OCI-LY3 (cell line): Measurements from ENCODE around the gene ADD1.
"Not testable (repeated sequence)": the region's sequence is repeated elsewhere in the genome, so short reads cannot be mapped to it uniquely, and the experiment has no call there.

Source experiments
- H2AFZ ChIP-seq: fragments of 200-600, 300-600 bp; shearing (Covaris generic); 2 replicates; pipeline ENCODE4 v1.6.0; 2014; ENCODE audit warnings: antibody characterized with exemption, low read depth, low read length
- H3K27ac ChIP-seq: fragments of 200-600, 300-600 bp; sonication (generic); 2 replicates; pipeline ENCODE4 v1.5.1; 2014; ENCODE audit warnings: mild to moderate bottlenecking, low read length, moderate library complexity, mixed read lengths
- H3K27me3 ChIP-seq: fragments of 200-600, 300-600 bp; sonication (generic); 2 replicates; pipeline ENCODE4 v1.6.1; 2014; ENCODE audit warnings: low read depth, low read length, mixed read lengths
- H3K36me3 ChIP-seq: fragments of 200-600, 300-600 bp; sonication (generic); replicated peaks from 2 replicates; pipeline ENCODE3; 2014; ENCODE audit warnings: low read depth, low read length, mixed read lengths
- H3K4me1 ChIP-seq: fragments of 300-600, 200-600 bp; sonication (generic); 2 replicates; pipeline ENCODE4 v1.6.1; 2014; ENCODE audit warnings: low read length, mixed read lengths
- H3K4me2 ChIP-seq: fragments of 200-600, 300-600 bp; sonication (generic); 2 replicates; pipeline ENCODE4 v1.6.1; 2014; ENCODE audit warnings: low read length, mixed read lengths
- H3K4me3 ChIP-seq: fragments of 300-600, 200-600 bp; sonication (generic); 2 replicates; pipeline ENCODE4 v1.5.1; 2014; ENCODE audit warnings: antibody characterized with exemption, mild to moderate bottlenecking, low read length, moderate library complexity
- H3K79me2 ChIP-seq: fragments of 300-600, 200-600 bp; shearing (Covaris generic); 2 replicates; pipeline ENCODE4 v1.6.1; 2014; ENCODE audit warnings: mild to moderate bottlenecking, low read length, mixed read lengths
- H3K9ac ChIP-seq: fragments of 300-600, 200-600 bp; shearing (Covaris generic); 2 replicates; pipeline ENCODE4 v1.6.0; 2014; ENCODE audit warnings: mild to moderate bottlenecking, low read length, moderate library complexity
- H3K9me3 ChIP-seq: fragments of 200-600, 300-600 bp; shearing (Covaris generic); 2 replicates; pipeline ENCODE4 v1.6.1; 2014; ENCODE audit warnings: low read length, mixed read lengths; ENCODE audit not compliant: insufficient read depth
- H4K20me1 ChIP-seq: fragments of 200-600, 300-600 bp; sonication (generic); 2 replicates; pipeline ENCODE4 v1.6.1; 2016; ENCODE audit warnings: low read length, mixed read lengths; ENCODE audit not compliant: insufficient read depth
- EZH2phosphoT487 ChIP-seq: fragments of 200-600 bp; shearing (Covaris generic); IDR thresholded peaks from 2 replicates; pipeline ENCODE4 v1.6.1; 2018; ENCODE audit warnings: antibody characterized with exemption, mixed run types, low read depth
- TF ChIP-seq, protein P1 (sequence below): fragments of 200-600, 300-600 bp; sonication (generic); IDR thresholded peaks from 2 replicates; pipeline ENCODE4 v1.5.1; 2014; ENCODE audit warnings: antibody characterized with exemption, low read length, low read depth

Gene ADD1

DNA sequence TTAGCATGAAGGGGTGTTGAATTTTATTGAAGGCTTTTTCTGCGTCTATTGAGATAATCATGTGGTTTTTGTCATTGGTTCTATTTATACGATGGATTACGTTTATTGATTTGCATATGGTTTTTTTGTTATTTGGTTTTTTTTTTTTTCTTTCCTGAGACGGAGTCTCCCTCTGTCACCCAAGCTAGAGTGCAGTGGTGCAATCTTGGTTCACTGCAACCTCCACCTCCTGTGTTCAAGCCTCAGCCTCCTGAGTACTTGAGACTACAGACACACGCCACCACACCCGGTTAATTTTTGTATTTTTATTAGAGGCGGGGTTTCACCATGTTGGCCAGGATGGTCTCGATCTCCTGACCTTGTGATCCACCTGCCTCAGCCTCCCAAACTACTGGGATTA lies 75.1 kb downstream of the ADD1 start:
- H3K27me3 ChIP-seq, H2AFZ ChIP-seq, H3K9ac ChIP-seq, H4K20me1 ChIP-seq, H3K27ac ChIP-seq, H3K79me2 ChIP-seq, H3K4me3 ChIP-seq, H3K9me3 ChIP-seq, H3K4me1 ChIP-seq, H3K4me2 ChIP-seq: not testable (repeated sequence)
- H3K36me3 ChIP-seq, result peaks cover 10% of the 10 kb centered on the region

DNA sequence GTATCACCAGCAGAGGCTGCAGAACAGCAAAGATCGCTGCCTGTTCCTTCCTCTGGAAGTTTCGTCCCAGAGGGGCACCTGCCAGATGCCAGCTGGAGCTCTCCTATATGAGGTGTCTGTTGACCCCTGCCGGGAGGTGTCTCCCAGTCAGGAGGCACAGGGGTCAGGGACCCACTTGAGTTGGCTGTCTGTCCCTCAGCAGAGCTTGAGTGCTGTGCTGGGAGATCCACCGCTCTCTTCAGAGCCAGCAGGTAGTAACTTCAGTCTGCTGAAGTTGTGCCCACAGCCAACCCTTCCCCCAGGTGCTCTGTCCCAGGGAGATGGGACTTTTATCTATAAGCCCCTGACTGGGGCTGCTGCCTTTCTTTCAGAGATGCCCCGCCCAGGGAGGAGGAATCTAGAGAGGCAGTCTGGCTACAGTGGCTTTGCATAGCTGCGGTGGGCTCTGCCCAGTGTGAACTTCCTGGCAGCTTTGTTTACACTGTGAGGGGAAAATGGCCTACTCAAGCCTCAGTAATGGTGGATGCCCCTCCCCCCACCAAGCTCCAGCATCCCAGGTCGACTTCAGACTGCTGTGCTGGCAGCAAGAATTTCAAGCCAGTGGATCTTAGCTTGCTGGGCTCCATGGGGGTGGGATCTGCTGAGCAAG lies 78.9 kb downstream of the ADD1 start:
- H3K4me2 ChIP-seq, H3K36me3 ChIP-seq, H3K9me3 ChIP-seq, H3K79me2 ChIP-seq, H4K20me1 ChIP-seq, H3K4me3 ChIP-seq, H3K4me1 ChIP-seq, H2AFZ ChIP-seq, H3K27ac ChIP-seq, H3K27me3 ChIP-seq, H3K9ac ChIP-seq: not testable (repeated sequence)

DNA sequence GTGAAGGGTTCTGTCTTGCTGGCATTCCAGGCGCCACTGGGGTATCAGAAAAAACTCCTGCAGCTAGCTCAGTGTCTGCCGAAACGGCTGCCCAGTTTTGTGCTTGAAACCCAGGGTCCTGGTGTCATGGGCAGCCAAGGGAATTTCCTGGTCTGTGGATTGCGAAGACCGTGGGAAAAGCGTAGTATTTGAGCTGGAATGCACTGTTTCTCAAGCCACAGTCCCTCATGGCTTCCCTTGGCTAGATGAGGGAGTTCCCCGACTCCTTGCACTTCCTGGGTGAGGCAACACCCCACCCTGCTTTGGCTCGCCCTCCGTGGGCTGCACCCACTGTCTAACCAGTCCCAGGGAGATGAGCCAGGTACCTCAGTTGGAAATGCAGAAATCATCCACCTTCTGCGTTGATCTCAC lies 79.5 kb downstream of the ADD1 start:
- H4K20me1 ChIP-seq, result no peaks in the 10 kb centered on the region
- H3K4me1 ChIP-seq, result no peaks in the 10 kb centered on the region; the same call in 1 of the 2 replicates
- no peak overlapping the region for H3K9ac ChIP-seq
- no peaks in the 10 kb centered on the region for H3K9me3 ChIP-seq
- no peak overlapping the region for H3K27ac ChIP-seq
- no peaks in the 10 kb centered on the region for H3K27me3 ChIP-seq
- no peak overlapping the region for H3K4me3 ChIP-seq
- no peak overlapping the region for H2AFZ ChIP-seq
- H3K36me3 ChIP-seq, result peaks cover 7% of the 10 kb centered on the region
- TF ChIP-seq, protein P1, sequence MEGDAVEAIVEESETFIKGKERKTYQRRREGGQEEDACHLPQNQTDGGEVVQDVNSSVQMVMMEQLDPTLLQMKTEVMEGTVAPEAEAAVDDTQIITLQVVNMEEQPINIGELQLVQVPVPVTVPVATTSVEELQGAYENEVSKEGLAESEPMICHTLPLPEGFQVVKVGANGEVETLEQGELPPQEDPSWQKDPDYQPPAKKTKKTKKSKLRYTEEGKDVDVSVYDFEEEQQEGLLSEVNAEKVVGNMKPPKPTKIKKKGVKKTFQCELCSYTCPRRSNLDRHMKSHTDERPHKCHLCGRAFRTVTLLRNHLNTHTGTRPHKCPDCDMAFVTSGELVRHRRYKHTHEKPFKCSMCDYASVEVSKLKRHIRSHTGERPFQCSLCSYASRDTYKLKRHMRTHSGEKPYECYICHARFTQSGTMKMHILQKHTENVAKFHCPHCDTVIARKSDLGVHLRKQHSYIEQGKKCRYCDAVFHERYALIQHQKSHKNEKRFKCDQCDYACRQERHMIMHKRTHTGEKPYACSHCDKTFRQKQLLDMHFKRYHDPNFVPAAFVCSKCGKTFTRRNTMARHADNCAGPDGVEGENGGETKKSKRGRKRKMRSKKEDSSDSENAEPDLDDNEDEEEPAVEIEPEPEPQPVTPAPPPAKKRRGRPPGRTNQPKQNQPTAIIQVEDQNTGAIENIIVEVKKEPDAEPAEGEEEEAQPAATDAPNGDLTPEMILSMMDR, result no peak
- TF ChIP-seq EZH2phosphoT487, result no peak
- no peak overlapping the region for H3K4me2 ChIP-seq
- no peaks in the 10 kb centered on the region for H3K79me2 ChIP-seq

DNA sequence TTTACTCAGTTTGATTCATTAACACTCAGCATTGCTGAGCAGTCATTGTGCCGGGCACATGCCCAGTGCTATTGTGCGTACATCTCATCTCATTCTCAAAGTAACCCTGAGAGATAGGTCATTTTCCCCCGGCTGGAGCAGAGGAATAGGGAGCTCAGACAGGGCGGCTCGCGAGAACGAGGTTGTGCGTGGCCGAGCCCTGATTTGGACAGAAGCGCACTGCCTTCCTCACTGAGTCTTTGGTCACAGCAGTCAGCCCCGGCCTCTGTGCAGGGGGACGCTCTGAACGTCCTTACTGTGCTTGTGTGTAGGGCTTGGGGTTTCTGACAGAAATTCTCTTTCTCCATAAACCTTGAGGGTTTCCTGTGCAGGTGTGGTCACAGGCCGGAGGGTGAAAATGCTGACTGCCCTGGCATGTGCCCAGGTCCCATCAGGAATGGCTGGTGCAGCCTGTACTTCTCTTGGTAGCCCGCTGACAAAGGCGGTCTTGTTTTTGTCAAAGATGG lies 80.1 kb downstream of the ADD1 start:
- H2AFZ ChIP-seq, result no peak overlapping the region
- no peak overlapping the region for H3K27ac ChIP-seq
- no peaks in the 10 kb centered on the region; the same call in 1 of the 2 replicates for H3K4me1 ChIP-seq
- no peaks in the 10 kb centered on the region for H3K27me3 ChIP-seq
- no peak overlapping the region for H3K4me3 ChIP-seq
- no peaks in the 10 kb centered on the region for H4K20me1 ChIP-seq
- no peak overlapping the region for H3K4me2 ChIP-seq
- no peak overlapping the region for H3K9ac ChIP-seq
- H3K9me3 ChIP-seq, result no peaks in the 10 kb centered on the region
- H3K36me3 ChIP-seq, result peaks cover 7% of the 10 kb centered on the region
- TF ChIP-seq, protein P1, result no peak
- no peak for TF ChIP-seq EZH2phosphoT487
- H3K79me2 ChIP-seq, result no peaks in the 10 kb centered on the region

DNA sequence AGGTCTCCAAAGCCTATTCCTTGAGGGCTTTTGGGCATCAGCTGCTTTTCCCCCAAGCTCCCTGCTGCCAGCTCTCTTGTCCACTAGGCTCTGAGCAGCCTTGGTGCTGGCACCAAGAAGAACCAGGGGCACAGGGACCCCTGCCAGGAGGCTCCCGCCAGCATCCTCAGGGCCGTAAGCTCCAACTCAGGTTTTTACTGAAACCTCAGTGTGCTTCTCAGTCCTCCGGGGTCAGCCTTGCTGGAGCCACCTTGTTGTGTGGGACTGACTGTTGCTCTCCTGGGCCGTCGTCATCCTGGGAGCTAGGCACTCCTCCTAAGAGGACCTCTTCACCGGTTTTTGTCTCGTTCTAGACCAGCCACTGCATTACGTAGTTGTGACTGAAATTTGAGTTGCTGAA lies 80.6 kb downstream of the ADD1 start:
- peaks cover 7% of the 10 kb centered on the region for H3K36me3 ChIP-seq
- no peak overlapping the region for H2AFZ ChIP-seq
- no peaks in the 10 kb centered on the region for H4K20me1 ChIP-seq
- no peaks in the 10 kb centered on the region for H3K27me3 ChIP-seq
- TF ChIP-seq, protein P1, result no peak
- no peak for TF ChIP-seq EZH2phosphoT487
- no peak overlapping the region for H3K4me2 ChIP-seq
- no peaks in the 10 kb centered on the region for H3K79me2 ChIP-seq
- H3K9ac ChIP-seq, result no peak overlapping the region
- no peaks in the 10 kb centered on the region for H3K9me3 ChIP-seq
- no peak overlapping the region for H3K4me3 ChIP-seq
- no peak overlapping the region for H3K27ac ChIP-seq
- no peaks in the 10 kb centered on the region; the same call in 1 of the 2 replicates for H3K4me1 ChIP-seq
